ENCODE data around the gene DCDC2C.

The DCDC2C gene

GRCh38 chr2:3703236-3703756, at the start of gene DCDC2C:
Gene DCDC2C (plus strand): TSS chr2:3703575. CDS start chr2:3703752, 177 bp downstream.
- no peaks in the 10 kb centered on the region for H3K4me1 ChIP-seq (ENCODE audit: insufficient read depth, low read length, poor library complexity, severe bottlenecking)
- no peaks in the 10 kb centered on the region for H3K27me3 ChIP-seq (ENCODE audit: insufficient read depth, low read length, poor library complexity, severe bottlenecking)
- no peaks in the 10 kb centered on the region for H3F3A ChIP-seq (ENCODE audit: low read depth)
- no peaks in the 10 kb centered on the region for H3K79me2 ChIP-seq (ENCODE audit: insufficient read depth, low read length)
- no peak within 1 kb of the TSS for H3K4me2 ChIP-seq (ENCODE audit: low read depth, low read length, poor library complexity, severe bottlenecking)
- no peak within 1 kb of the TSS for H2AFZ ChIP-seq (ENCODE audit: low read length)
- H3K36me3 ChIP-seq (ENCODE audit: insufficient read depth, low read length), result no peaks in the 10 kb centered on the region
- no peaks in the 10 kb centered on the region for H3K9me3 ChIP-seq (ENCODE audit: insufficient read depth, low read depth, low read length)
- H3K9ac ChIP-seq (ENCODE audit: low read depth, low read length, poor library complexity, severe bottlenecking), result no peak within 1 kb of the TSS
- no peaks in the 10 kb centered on the region for H4K20me1 ChIP-seq (ENCODE audit: insufficient read depth, low read length, poor library complexity, severe bottlenecking)
- TF ChIP-seq EZH2phosphoT487 (IDR thresholded peaks at IDR 0.05; ENCODE audit: borderline replicate concordance) (no peak), CTCF (conservative IDR thresholded peaks at IDR 0.05; ENCODE audit: low read length) (no peak)
- H3K9me2 ChIP-seq (replicated peaks; ENCODE audit: low read depth, low read length), result no peaks in the 10 kb centered on the region
- no peak within 1 kb of the TSS for H3K4me3 ChIP-seq (ENCODE audit: low read length, poor library complexity, severe bottlenecking)

GRCh38 chr2:3654011-3654410, 49.4 kb upstream of the DCDC2C start:
- H3K9me2 ChIP-seq (replicated peaks; ENCODE audit: low read depth, low read length), result no peaks in the 10 kb centered on the region
- H3K79me2 ChIP-seq (ENCODE audit: insufficient read depth, low read length), result no peaks in the 10 kb centered on the region
- H4K20me1 ChIP-seq (ENCODE audit: insufficient read depth, low read length, poor library complexity, severe bottlenecking), result no peaks in the 10 kb centered on the region
- H3K4me2 ChIP-seq (ENCODE audit: low read depth, low read length, poor library complexity, severe bottlenecking), result no peak overlapping the region
- no peak overlapping the region for H3K9ac ChIP-seq (ENCODE audit: low read depth, low read length, poor library complexity, severe bottlenecking)
- no peaks in the 10 kb centered on the region for H3K9me3 ChIP-seq (ENCODE audit: insufficient read depth, low read depth, low read length)
- H3K4me1 ChIP-seq (ENCODE audit: insufficient read depth, low read length, poor library complexity, severe bottlenecking), result peaks cover 7% of the 10 kb centered on the region
- no peak overlapping the region for H2AFZ ChIP-seq (ENCODE audit: low read length)
- no peak overlapping the region for H3K4me3 ChIP-seq (ENCODE audit: low read length, poor library complexity, severe bottlenecking)
- no peaks in the 10 kb centered on the region for H3K36me3 ChIP-seq (ENCODE audit: insufficient read depth, low read length)
- no peaks in the 10 kb centered on the region for H3F3A ChIP-seq (ENCODE audit: low read depth)
- no peak for TF ChIP-seq CTCF (conservative IDR thresholded peaks at IDR 0.05; ENCODE audit: low read length)
- no peak for TF ChIP-seq EZH2phosphoT487 (IDR thresholded peaks at IDR 0.05; ENCODE audit: borderline replicate concordance)
- H3K27me3 ChIP-seq (ENCODE audit: insufficient read depth, low read length, poor library complexity, severe bottlenecking), result no peaks in the 10 kb centered on the region

GRCh38 chr2:3654531-3655225, 48.7 kb upstream of the DCDC2C start:
- Histone ChIP-seq H3K4me3 (ENCODE audit: low read length, poor library complexity, severe bottlenecking) (no peak overlapping the region), H3K36me3 (ENCODE audit: insufficient read depth, low read length) (no peaks in the 10 kb centered on the region), H2AFZ (ENCODE audit: low read length) (no peak overlapping the region), H3K27me3 (ENCODE audit: insufficient read depth, low read length, poor library complexity, severe bottlenecking) (no peaks in the 10 kb centered on the region), H3K4me1 (ENCODE audit: insufficient read depth, low read length, poor library complexity, severe bottlenecking) (peaks cover 7% of the 10 kb centered on the region), H3F3A (ENCODE audit: low read depth) (no peaks in the 10 kb centered on the region), H3K79me2 (ENCODE audit: insufficient read depth, low read length) (no peaks in the 10 kb centered on the region), H3K4me2 (ENCODE audit: low read depth, low read length, poor library complexity, severe bottlenecking) (no peak overlapping the region), H3K9me2 (replicated peaks; ENCODE audit: low read depth, low read length) (no peaks in the 10 kb centered on the region), H3K9me3 (ENCODE audit: insufficient read depth, low read depth, low read length) (no peaks in the 10 kb centered on the region), H3K9ac (ENCODE audit: low read depth, low read length, poor library complexity, severe bottlenecking) (no peak overlapping the region), H4K20me1 (ENCODE audit: insufficient read depth, low read length, poor library complexity, severe bottlenecking) (no peaks in the 10 kb centered on the region)
- TF ChIP-seq CTCF (conservative IDR thresholded peaks at IDR 0.05; ENCODE audit: low read length), result no peak
- no peak for TF ChIP-seq EZH2phosphoT487 (IDR thresholded peaks at IDR 0.05; ENCODE audit: borderline replicate concordance)
